ENCODE results near the gene NDP.

DNA sequence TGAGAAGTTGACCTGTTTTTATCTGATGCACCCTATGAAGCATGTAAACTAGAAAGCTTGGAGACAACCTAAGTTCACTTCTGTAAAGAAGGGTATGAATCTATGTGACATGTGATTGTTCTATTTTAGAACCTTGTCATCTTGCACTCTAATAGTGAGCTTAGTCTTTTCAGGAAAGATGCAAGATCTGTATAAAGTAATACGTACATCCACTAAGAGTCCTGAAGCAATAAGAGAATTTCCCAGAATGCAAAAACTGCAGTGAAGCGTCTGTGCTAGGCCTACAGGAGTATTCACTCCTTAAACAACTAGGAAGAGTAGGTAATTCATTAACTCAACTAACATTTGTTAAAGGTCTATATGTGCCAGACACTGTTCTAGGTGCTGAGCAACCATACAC is 23.3 kb upstream of the NDP start:
- TF ChIP-seq CTCF (IDR thresholded peaks at IDR 0.05) (no peak), POLR2AphosphoS5 (IDR thresholded peaks at IDR 0.05) (no peak)
